Fibroblast of lung (primary cell): ENCODE results near the gene HACD2. TPM values are rescaled to one million over a fixed set of nuclear protein-coding genes. Genes with fewer than 3 reads are reported as not detected.

Experiments used
- DNase-seq, 2 donors: peaks; one replicate each; pipeline versions ENCODE4 v3.0.0 to v3.0.0-alpha.2; 2010; ENCODE audit warnings: low read depth in 2 of 2
- H2AFZ ChIP-seq: 2 replicates; pipeline ENCODE4 v1.5.1; 2012; ENCODE audit warnings: low read length, control low read depth, inconsistent platforms
- H3K27ac ChIP-seq: 2 replicates; pipeline ENCODE4 v1.5.1; 2011; ENCODE audit warnings: low read length, control low read depth; ENCODE audit not compliant: insufficient read depth
- H3K27me3 ChIP-seq: 2 replicates; pipeline ENCODE4 v1.5.1; 2011; ENCODE audit warnings: mild to moderate bottlenecking, low read length; ENCODE audit not compliant: control insufficient read depth, insufficient read depth
- H3K36me3 ChIP-seq: 2 replicates; pipeline ENCODE4 v1.5.1; 2011; ENCODE audit warnings: low read length; ENCODE audit not compliant: control insufficient read depth, insufficient read depth
- H3K4me1 ChIP-seq: 2 replicates; pipeline ENCODE4 v1.5.1; 2011; ENCODE audit warnings: low read length; ENCODE audit not compliant: control insufficient read depth, insufficient read depth; ENCODE audit errors: extremely low read depth
- H3K4me2 ChIP-seq: 2 replicates; pipeline ENCODE4 v1.5.1; 2011; ENCODE audit warnings: low read length, control low read depth; ENCODE audit not compliant: insufficient read depth; ENCODE audit errors: extremely low read depth
- H3K4me3 ChIP-seq, 4 experiments: fragments of 200-600 bp in 1 of 4; sonication (generic) in 1 of 4; replicated peaks in 1 of 4; 2 replicates each; pipeline ENCODE4 v1.5.1; 2011 to 2016; ENCODE audit warnings: low read length in 4 of 4, low read depth in 3 of 4, mild to moderate bottlenecking in 3 of 4, control low read depth in 2 of 4, inconsistent platforms in 1 of 4, mixed read lengths in 1 of 4; ENCODE audit not compliant: insufficient read depth in 1 of 4; ENCODE audit errors: control extremely low read depth in 1 of 4
- H3K79me2 ChIP-seq: 2 replicates; pipeline ENCODE4 v1.5.1; 2012; ENCODE audit warnings: mild to moderate bottlenecking, low read length, inconsistent platforms; ENCODE audit not compliant: control insufficient read depth, insufficient read depth
- H3K9ac ChIP-seq: 2 replicates; pipeline ENCODE4 v1.5.1; 2011; ENCODE audit warnings: mild to moderate bottlenecking, low read length, control low read depth; ENCODE audit not compliant: insufficient read depth
- H3K9me3 ChIP-seq: 2 replicates; pipeline ENCODE4 v1.5.1; 2012; ENCODE audit warnings: low read depth, low read length; ENCODE audit not compliant: control insufficient read depth, insufficient read depth
- H4K20me1 ChIP-seq: 2 replicates; pipeline ENCODE4 v1.5.1; 2011; ENCODE audit warnings: low read length; ENCODE audit not compliant: control insufficient read depth, insufficient read depth; ENCODE audit errors: extremely low read depth
- CTCF ChIP-seq, 2 donors: IDR thresholded peaks in 1 of 2; conservative IDR thresholded peaks in 1 of 2; 1 replicate in 1 of 2; 2 replicates in 1 of 2; pipeline ENCODE4 v1.5.1; 2011 to 2012; ENCODE audit warnings: low read length in 2 of 2, control low read depth in 1 of 2, inconsistent platforms in 1 of 2, low read depth in 1 of 2, mild to moderate bottlenecking in 1 of 2
- EZH2 ChIP-seq: IDR thresholded peaks from 2 replicates; pipeline ENCODE4 v1.5.1; 2012; ENCODE audit warnings: low read length, control low read depth, mild to moderate bottlenecking; ENCODE audit errors: missing control alignments
- polyA plus RNA-seq, 2 donors: library from polyadenylated mRNA; depleted of rRNA in 1 of 2; stranded (reverse) in 1 of 2; unstranded in 1 of 2; fragments of >200 nt; gene quantifications; 2 replicates each; pipeline ENCODE4 v1.2.1, GENCODE V29; 2011 to 2012; ENCODE audit warnings: missing spikeins in 1 of 2
- total RNA-seq: library from RNA; depleted of rRNA; stranded (reverse); fragments of >200 nt; gene quantifications from 2 replicates; pipeline ENCODE4 v1.2.1, GENCODE V29; 2014

Gene HACD2
- total and polyA plus RNA-seq, 2 donors (not counting 1 experiment from before 2014, with no cell fraction given): 22.0 to 48.7 TPM

DNA sequence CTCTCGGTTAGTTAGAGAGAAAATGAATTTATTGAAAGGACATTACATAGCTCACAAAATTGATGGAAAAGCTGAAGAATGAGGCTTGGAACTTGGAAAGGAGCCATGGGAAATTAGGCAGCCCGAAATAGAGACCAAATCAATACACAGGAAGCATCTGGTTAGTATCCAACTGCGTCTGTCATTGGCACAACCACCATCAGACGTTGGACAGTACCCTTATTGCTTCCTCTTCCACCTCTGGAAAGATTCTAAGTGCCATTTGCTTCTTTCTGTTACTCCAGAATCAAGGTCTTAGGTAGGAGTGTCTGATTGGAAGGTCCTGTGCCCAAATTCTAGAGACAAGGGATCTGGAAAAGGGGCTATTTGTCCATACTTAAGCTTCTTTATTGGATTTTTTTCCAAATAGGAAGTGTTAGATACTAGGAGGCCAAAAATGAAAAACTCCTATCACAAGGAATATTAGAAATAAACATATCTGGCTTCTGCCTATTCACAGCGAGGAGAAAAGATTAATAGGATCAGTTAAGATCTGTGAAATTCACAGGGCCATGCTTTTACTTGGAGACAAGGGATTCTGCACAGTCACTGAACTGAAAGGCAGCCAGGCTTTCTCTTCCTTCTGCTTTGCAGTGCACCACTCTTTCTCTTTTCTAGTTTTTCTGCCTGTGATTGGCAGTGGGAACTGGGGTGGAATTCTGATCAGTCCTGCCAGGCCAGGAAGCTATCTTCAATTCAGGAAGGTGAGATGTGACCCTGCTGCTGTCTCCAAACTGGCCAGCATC is 10.7 kb upstream of the HACD2 start:
- Histone ChIP-seq H3K9ac (no peak overlapping the region), H3K4me3 (no peak overlapping the region), H2AFZ (no peak overlapping the region), H3K27me3 (no peaks in the 10 kb centered on the region), H4K20me1 (no peaks in the 10 kb centered on the region), H3K27ac (no peak overlapping the region), H3K4me2 (no peak overlapping the region), H3K9me3 (no peaks in the 10 kb centered on the region), H3K36me3 (no peaks in the 10 kb centered on the region), H3K4me1 (no peaks in the 10 kb centered on the region), H3K79me2 (no peaks in the 10 kb centered on the region)
- TF ChIP-seq CTCF (conservative IDR thresholded peaks at IDR 0.05 in 1 of 2, IDR thresholded peaks at IDR 0.05 in 1 of 2; ENCODE audit: low read depth in 1 of 2, low read length in 2 of 2): no peak
- no peak for TF ChIP-seq EZH2
- DNase-seq: no peak

- no peaks in the 10 kb centered on the region for H3K36me3 ChIP-seq
- TF ChIP-seq CTCF (conservative IDR thresholded peaks at IDR 0.05 in 1 of 2, IDR thresholded peaks at IDR 0.05 in 1 of 2; ENCODE audit: low read depth in 1 of 2, low read length in 2 of 2): no peak
- TF ChIP-seq EZH2: no peak
- H3K4me1 ChIP-seq: no peaks in the 10 kb centered on the region
- no peaks in the 10 kb centered on the region for H3K79me2 ChIP-seq
- no peak overlapping the region for H3K27ac ChIP-seq
- H3K27me3 ChIP-seq: no peaks in the 10 kb centered on the region
- H3K4me3 ChIP-seq: no peak overlapping the region
- DNase-seq: no peak
- no peak overlapping the region for H3K9ac ChIP-seq
- no peaks in the 10 kb centered on the region for H3K9me3 ChIP-seq
- no peak overlapping the region for H3K4me2 ChIP-seq
- no peaks in the 10 kb centered on the region for H4K20me1 ChIP-seq
- H2AFZ ChIP-seq: no peak overlapping the region
Measured at GRCh38 chr3:123593381-123593780, 8.5 kb upstream of the HACD2 start.

- H3K27me3 ChIP-seq: no peaks in the 10 kb centered on the region
- no peak for DNase-seq
- no peaks in the 10 kb centered on the region for H4K20me1 ChIP-seq
- H2AFZ ChIP-seq: no peak overlapping the region
- H3K4me2 ChIP-seq: no peak overlapping the region
- no peak overlapping the region for H3K27ac ChIP-seq
- no peaks in the 10 kb centered on the region for H3K36me3 ChIP-seq
- H3K4me1 ChIP-seq: no peaks in the 10 kb centered on the region
- TF ChIP-seq CTCF (conservative IDR thresholded peaks at IDR 0.05 in 1 of 2, IDR thresholded peaks at IDR 0.05 in 1 of 2; ENCODE audit: low read depth in 1 of 2, low read length in 2 of 2) (no peak), EZH2 (no peak)
- H3K79me2 ChIP-seq: no peaks in the 10 kb centered on the region
- no peaks in the 10 kb centered on the region for H3K9me3 ChIP-seq
- no peak overlapping the region for H3K9ac ChIP-seq
- H3K4me3 ChIP-seq: no peak overlapping the region
Measured at GRCh38 chr3:123590685-123591450, 6.0 kb upstream of the HACD2 start.
